ENCODE measurements around the gene PLXNA2.
A peak's percentile ranks its signal among the peaks of the same experiment; 100 is the strongest.

PLXNA2 gene

DNA sequence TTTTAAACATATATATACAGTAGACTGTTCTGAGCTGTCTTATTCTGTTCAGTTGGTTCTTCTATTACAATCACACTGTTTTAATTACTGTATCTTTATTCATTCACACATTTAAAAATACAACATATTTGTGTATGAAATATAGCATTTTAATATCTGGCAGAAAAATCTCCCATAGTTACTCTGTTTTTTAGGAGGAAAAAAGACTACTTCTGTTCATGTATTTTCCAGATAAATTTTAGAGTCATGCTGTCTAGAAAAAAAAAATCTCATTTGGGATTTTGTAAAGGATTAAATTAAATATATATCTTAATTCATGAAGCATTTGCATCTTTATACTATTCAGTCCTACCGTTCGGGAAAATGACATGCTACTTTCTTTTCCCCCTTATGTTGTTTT lies 231.5 kb downstream of the PLXNA2 start:
- no peak for DNase-seq (ENCODE audit: low spot score)

- no peak for DNase-seq (ENCODE audit: low spot score)
These were observed 233.6 kb downstream of the PLXNA2 start for GRCh38 chr1:208010487-208011071.

DNA sequence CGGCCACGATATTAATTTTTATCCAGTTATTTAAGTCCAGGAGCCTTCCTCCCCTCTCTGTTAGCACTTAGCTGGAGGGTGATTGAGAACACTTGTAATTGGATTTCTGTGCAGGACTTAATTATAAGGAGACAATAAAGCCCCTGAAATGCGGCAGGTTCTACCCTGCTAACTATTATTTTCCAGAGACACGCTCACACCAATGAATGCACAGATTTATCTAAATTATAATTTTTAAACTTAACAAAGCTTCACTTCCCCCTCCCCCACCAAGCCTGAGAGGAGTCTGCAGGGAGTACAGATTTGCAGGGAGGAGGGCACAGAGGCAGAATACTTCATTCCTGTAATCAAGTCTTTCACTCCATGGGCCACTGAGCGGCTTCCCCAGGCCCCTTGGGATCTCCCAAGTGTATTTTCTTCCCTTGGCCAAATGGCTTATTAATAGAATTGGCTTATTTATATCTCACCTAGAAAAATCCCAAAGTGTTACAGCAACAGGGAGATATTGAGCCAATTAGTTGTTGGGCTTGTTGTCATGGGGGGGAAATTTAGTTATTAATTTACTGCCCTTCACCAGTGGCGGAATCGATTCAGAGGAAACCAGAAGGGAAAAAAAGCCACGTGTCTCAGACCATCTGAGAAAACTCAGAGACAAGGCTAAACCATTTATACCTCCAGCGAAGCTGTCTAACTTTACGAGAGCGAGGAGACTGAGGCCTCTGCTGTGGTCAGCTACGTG lies 234.3 kb downstream of the PLXNA2 start:
- no peak for DNase-seq (ENCODE audit: low spot score)

DNA sequence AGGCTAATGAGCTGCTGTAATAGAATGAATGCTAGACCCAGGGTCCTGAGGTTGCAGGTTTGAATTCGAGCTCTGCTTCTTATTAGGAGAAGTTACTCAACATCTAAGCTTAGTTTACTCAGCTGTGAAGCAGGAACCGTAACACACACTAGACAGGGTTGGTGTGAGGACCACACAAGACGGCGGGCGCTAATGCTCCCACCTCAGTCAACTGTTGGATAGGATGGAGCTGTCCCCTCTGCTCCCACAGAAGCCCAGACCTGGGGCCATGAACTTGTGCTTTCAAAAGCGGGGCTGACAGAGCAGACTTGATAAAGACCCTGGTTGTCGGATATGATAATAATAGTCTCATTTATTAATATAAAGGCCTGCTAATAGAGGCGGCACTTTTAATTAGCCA lies 234.9 kb downstream of the PLXNA2 start:
- no peak for DNase-seq (ENCODE audit: low spot score)

GRCh38 chr1:208008534-208008933 lies 235.7 kb downstream of the PLXNA2 start:
- no peak for DNase-seq (ENCODE audit: low spot score)

GRCh38 chr1:208007938-208008342 lies 236.2 kb downstream of the PLXNA2 start:
- no peak for DNase-seq (ENCODE audit: low spot score)

GRCh38 chr1:208007319-208007937 lies 236.8 kb downstream of the PLXNA2 start:
- DNase-seq (ENCODE audit: low spot score), result no peak

DNA sequence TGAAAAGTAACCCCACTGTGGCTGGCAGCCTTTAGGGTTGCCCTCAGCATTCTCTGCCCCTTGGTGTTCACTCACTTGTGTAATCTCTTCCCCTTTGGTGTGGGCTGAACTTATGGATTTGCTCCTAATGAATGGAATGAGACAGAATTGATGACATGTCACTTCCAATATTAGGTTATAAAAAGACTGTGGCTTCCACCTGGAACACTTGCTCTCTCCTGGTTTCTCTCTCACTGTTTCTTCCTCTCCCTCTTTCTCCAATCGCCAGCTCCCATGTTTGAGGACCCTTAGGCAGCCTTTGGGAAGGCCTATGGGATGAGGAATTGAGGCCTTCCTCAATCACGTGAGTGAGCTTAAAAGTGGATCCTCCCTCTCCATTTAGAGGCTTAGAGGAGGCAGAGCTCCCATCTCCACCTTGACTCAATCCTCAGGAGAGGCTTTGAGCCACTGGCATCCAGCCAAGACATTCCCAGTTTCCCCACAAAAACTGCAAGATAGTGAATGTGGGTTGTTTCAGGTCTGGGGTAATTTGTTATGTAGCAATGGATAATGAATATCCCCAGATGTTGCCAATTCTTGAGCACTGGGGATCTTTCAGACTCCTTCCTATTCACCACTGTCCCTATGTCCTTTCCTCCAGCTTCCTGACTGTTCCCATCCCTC lies 237.8 kb downstream of the PLXNA2 start:
- no peak for DNase-seq (ENCODE audit: low spot score)

DNA sequence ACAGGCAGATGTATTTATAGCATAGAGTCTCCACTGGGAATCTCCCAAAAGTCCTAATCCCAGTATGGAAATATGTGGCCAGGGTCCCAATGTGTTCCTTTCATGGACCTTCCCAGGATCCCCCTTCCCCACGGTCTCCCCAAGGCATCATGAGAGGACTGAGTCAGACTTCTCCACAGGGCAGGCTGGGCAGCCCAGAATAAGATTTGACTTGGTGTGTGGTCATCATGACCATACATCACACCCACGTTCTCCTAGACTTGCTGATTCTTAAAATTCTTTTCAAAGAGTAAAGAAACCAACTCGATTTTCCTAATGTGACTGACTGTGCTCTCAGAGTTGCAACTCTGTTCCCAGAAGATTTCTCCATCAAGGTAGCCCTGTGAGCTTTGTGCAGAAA lies 239.3 kb downstream of the PLXNA2 start:
- no peak for DNase-seq (ENCODE audit: low spot score)

- DNase-seq (ENCODE audit: low spot score), result no peak
These were observed 240.9 kb downstream of the PLXNA2 start for GRCh38 chr1:208003241-208003640.

DNA sequence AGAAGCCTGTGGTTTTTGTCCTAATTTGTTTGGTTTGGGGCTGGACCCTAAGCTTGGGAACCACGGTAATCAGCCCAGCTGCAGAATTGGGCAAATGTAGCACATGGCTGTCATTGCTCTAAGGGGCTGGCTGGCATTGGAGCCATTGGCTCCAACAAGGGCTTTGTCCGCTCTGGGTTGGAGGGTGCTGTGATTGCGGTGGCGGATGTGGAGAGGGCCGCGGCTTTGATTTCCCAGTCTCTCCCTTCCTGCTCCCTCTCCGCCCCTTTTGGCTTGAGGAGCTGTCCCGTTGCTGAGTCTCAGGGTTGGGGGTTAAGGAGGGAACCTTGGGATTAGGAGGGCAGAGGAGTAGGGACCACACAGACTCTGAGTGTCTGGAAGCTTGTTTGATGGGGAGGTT lies 241.5 kb downstream of the PLXNA2 start:
- no peak for DNase-seq (ENCODE audit: low spot score)

DNA sequence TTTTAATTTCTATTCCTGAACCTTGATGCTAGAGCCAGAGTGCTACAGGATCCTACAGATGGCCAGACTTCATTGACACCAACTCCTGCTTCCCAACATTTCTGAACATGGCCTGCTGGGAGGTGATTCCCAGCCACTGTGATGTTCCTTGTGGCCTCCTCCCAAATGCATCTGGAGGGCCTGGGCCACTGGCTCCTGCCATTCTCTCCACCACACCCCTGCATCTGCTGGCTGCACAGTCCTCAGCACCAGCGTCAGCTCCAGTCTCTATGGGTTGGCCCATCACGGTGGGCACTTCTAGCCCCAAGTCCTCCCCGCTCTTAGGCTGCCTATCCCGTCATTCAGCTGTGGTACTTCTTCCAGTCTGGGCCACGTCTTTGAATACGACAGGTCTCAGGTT lies 242.1 kb downstream of the PLXNA2 start:
- no peak for DNase-seq (ENCODE audit: low spot score)

- DNase-seq (ENCODE audit: low spot score), result no peak
These were observed 243.7 kb downstream of the PLXNA2 start for GRCh38 chr1:208000504-208000903.

DNA sequence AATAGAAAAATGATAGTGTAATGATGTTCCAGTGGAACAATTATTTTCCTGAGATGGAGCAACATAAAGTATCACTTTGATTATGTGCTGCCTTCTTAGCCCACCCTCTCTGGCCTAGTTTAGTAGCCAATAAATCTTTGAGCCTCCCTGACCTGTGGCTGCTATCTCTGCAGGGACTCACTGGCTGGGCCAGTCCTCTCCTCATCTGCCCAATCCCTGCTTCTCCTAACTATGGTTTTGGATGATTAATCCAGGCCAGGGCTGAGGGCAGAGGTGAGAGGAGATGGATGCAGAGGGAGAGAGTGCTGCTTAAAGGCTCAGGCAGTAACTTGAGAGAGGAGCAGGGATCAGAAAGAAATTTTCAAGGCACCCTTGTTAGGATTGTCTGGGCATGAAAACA lies 244.2 kb downstream of the PLXNA2 start:
- DNase-seq (ENCODE audit: low spot score), result no peak

GRCh38 chr1:207999274-207999915 lies 244.8 kb downstream of the PLXNA2 start:
- DNase-seq (ENCODE audit: low spot score), result no peak

GRCh38 chr1:207998691-207999090 lies 245.5 kb downstream of the PLXNA2 start:
- no peak for DNase-seq (ENCODE audit: low spot score)

DNA sequence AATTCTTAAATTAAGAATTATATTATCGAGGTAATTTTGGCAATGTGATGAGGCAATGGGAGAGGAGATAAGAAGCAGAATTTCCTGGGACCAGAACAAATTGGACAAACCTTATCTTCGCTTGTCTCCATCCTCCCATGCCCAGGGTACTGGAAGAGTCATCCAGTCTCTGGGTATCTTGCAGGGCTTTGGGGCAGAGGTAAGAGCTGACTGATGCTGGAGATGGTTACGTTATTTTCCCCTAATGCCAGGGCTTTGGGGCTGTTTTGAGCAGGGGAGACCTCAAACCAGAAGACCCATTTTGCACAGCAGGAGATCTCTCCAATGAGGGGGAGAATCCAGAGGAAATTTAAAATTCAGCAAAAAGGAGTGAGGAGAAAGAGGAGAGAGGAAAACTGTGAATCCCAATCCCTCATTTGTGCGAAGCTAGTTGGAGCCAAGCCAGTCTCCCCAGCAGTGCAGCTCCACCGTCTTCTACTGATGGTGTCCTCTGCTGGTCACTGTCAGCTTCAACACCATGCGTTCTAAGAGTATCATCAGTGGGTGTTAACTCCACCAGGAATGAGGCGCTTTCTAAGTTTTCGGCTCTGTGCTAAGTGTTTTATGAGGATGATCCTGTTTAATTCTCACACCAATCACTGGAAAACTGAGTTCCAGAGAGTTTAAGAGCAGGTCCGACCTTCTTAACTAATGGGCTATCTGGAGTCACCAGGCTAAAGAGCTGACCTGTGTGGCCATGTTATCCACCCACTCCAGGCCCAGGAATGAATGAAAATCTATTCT lies 246.5 kb downstream of the PLXNA2 start:
- peak; percentile 82 for DNase-seq (ENCODE audit: low spot score)

GRCh38 chr1:207996636-207997035 lies 247.5 kb downstream of the PLXNA2 start:
- no peak for DNase-seq (ENCODE audit: low spot score)

DNA sequence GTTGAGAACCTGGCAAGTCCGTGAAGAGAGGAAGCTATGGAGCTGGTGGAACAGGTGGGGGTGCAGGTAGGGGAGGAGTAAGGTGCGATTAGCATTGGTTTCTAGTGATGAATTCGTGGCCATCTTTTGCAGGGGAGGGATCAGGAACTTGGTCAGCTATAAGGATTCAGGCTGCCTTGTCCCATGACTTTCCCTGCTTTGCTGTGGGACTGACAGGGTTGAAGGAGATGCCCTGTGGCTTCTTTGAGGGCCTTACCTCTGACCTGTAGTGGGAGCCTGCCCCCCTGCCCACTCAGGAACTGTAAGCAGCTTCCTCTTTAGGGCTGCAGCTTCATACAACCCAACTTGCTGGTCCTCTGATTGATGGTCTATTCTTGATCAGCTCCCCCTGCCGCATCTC lies 248.6 kb downstream of the PLXNA2 start:
- no peak for DNase-seq (ENCODE audit: low spot score)

GRCh38 chr1:207993477-207994445 lies 250.4 kb downstream of the PLXNA2 start:
- no peak for DNase-seq (ENCODE audit: low spot score)

Data from D341Med (cell line).